Measurements from ENCODE around the gene RDH5.

RDH5 gene

GRCh38 chr12:55688716-55689655 lies 31.2 kb upstream of the RDH5 start:
- no peak for DNase-seq (ENCODE audit: insufficient read length, low spot score)
- TF ChIP-seq POLR2A (IDR thresholded peaks at IDR 0.05; ENCODE audit: low read depth, low read length), result no peak
- no peak for FAIRE-seq

- DNase-seq (ENCODE audit: insufficient read length, low spot score) (no peak), FAIRE-seq (no peak)
- no peak for TF ChIP-seq POLR2A (IDR thresholded peaks at IDR 0.05; ENCODE audit: low read depth, low read length)
Observed at GRCh38 chr12:55692631-55693322, 27.4 kb upstream of the RDH5 start.

DNA sequence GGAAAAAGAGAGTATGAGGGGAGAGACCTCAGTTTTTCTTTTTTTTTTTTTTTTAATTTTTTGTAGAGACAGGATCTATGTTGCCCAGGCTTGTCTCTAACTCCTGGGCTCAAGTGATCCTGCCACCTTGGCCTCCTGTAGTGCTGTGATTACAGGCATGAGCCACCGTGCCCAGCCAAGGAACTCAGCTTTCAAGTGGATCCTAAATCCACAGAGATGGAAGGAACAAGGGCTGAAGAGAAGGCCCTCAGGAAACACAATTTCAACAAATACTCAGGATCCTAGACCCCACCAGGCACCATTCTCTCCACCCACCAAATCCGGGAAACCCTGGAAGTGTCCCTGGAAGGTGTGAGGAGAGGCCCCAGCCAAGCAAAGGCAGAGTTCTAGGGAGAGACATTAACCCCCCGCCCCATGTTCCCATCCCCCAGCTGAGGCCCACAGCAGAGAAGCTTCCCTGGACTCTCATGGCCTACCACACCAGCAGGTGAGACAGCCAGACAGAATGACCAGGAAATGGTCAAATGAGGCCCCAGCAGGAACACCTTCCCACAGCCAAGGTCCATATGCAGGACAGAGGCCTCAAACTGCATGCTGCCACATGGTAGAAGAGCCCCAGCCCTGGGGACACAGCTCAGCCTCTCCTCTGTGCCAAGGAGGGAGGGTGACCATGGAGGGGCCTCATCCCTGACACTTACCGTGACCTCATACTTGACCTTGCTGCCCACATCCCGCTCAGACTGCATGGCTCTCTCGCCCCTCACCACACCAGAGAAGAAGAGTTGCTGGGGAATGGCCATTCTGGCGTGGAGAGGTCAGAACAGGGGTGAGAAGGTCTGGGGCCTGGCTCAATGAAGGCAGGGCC lies 26.6 kb upstream of the RDH5 start:
- FAIRE-seq (no peak), DNase-seq (ENCODE audit: insufficient read length, low spot score) (no peak)
- no peak for TF ChIP-seq POLR2A (IDR thresholded peaks at IDR 0.05; ENCODE audit: low read depth, low read length)

- DNase-seq (ENCODE audit: insufficient read length, low spot score), result no peak
- TF ChIP-seq POLR2A (IDR thresholded peaks at IDR 0.05; ENCODE audit: low read depth, low read length), result no peak
- FAIRE-seq, result no peak
Observed at GRCh38 chr12:55694188-55694515, 26.0 kb upstream of the RDH5 start.

GRCh38 chr12:55694651-55695050 lies 25.5 kb upstream of the RDH5 start:
- TF ChIP-seq POLR2A (IDR thresholded peaks at IDR 0.05; ENCODE audit: low read depth, low read length), result no peak
- DNase-seq (ENCODE audit: insufficient read length, low spot score) (no peak), FAIRE-seq (no peak)

DNA sequence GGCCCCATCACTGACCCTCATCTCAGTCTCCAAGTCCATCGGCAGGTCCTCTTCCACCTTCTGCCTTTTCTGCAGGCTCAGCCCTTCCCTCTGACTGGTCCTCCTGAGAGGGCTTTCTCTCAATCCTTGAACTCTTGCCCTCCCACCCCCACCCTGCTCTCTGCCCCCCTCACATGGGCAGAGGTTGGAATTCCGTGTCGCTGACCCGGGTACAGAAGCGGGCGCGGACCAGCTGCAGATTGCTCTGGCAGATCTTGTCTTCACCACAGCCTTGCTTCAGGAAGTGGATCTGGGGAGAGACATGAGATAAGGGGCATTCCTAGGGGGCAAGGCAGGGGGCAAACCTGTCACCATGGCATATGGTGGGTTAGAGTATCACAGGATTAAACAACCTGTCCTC lies 24.8 kb upstream of the RDH5 start:
- FAIRE-seq (no peak), DNase-seq (ENCODE audit: insufficient read length, low spot score) (no peak)
- TF ChIP-seq POLR2A (IDR thresholded peaks at IDR 0.05; ENCODE audit: low read depth, low read length), result no peak

- no peak for FAIRE-seq
- no peak for DNase-seq (ENCODE audit: insufficient read length, low spot score)
- TF ChIP-seq POLR2A (IDR thresholded peaks at IDR 0.05; ENCODE audit: low read depth, low read length), result no peak
Observed at GRCh38 chr12:55696141-55696540, 24.1 kb upstream of the RDH5 start.

DNA sequence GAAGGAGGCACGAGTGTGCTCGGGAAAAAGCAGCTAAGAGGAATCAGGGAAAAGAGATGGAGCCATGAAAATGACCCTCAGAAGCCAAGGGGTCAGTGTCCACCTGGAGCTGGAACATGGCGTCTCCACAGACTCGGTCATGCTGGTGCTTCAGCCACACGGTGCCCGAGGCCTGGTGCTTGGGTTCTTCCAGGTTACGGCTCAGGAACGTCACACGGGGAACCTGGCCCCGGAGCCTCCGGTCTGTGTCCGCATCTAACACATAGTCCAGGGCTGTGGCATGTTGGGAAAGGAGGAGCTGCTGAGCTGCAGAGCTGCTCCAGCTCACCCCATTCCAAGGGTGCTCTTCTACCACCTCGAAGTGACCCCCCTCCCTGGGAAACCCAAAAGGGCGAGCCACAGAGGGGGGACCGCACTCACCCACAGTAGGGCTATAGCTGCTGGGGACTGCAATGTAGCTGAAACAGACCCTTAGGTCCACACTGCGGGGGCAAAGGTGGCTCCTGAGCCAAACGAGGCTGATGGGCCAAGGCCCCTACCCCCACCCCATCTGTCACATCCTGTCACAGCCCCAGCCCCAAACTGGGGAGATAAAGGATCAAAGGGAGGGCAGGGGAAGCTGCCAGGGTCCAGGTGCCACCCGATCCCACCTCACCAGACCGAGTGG lies 23.3 kb upstream of the RDH5 start:
- TF ChIP-seq POLR2A (IDR thresholded peaks at IDR 0.05; ENCODE audit: low read depth, low read length), result no peak
- no peak for DNase-seq (ENCODE audit: insufficient read length, low spot score)
- no peak for FAIRE-seq

- TF ChIP-seq POLR2A (IDR thresholded peaks at IDR 0.05; ENCODE audit: low read depth, low read length), result no peak
- FAIRE-seq, result no peak
- DNase-seq (ENCODE audit: insufficient read length, low spot score), result no peak
Observed at GRCh38 chr12:55697686-55698085, 22.5 kb upstream of the RDH5 start.

GRCh38 chr12:55698241-55698955 lies 21.8 kb upstream of the RDH5 start:
- TF ChIP-seq POLR2A (IDR thresholded peaks at IDR 0.05; ENCODE audit: low read depth, low read length), result no peak
- FAIRE-seq, result no peak
- no peak for DNase-seq (ENCODE audit: insufficient read length, low spot score)

DNA sequence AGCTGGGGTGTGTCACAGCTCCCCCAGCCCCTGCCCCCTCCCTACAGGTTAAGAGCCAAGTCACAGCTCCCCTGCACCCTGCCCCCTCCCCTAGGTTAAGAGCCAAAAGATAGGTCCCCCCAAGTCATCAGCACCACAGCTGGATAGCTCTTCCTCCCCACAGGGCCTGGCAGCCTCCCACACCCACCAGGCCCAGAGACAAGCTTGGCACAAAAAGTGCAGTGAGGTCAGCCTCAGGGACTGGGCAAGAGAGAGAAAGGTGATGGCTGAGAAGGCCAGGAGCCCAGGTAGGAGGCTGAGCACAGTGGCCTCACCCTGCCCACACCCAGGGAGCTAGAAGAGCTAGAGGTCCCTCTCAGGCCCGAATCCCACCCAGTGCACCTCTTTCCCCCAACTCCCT lies 21.2 kb upstream of the RDH5 start:
- no peak for FAIRE-seq
- no peak for DNase-seq (ENCODE audit: insufficient read length, low spot score)
- no peak for TF ChIP-seq POLR2A (IDR thresholded peaks at IDR 0.05; ENCODE audit: low read depth, low read length)

- no peak for TF ChIP-seq POLR2A (IDR thresholded peaks at IDR 0.05; ENCODE audit: low read depth, low read length)
- FAIRE-seq, result no peak
Observed at GRCh38 chr12:55699471-55700055, 20.6 kb upstream of the RDH5 start.

More at GRCh38 chr12:55699471-55700055, 20.6 kb upstream of the RDH5 start:
- no peak for DNase-seq (ENCODE audit: insufficient read length, low spot score)

Measured in H54 (cell line).